Raji (cell line): ENCODE measurements around the gene TARP.

ENCODE experiments used
- POLR2A ChIP-seq: IDR thresholded peaks from 2 replicates; pipeline ENCODE4 v1.6.1; 2011; ENCODE audit warnings: low read depth, low read length, control low read depth; ENCODE audit not compliant: insufficient read depth

Gene TARP

GRCh38 chr7:38281266-38281665 lies 7.8 kb upstream of the TARP start:
- TF ChIP-seq POLR2A: no peak

- TF ChIP-seq POLR2A: no peak
These were observed 7.3 kb upstream of the TARP start for GRCh38 chr7:38280707-38281106.

GRCh38 chr7:38280000-38280399 lies 6.6 kb upstream of the TARP start:
- TF ChIP-seq POLR2A: no peak

GRCh38 chr7:38276096-38276877 lies 2.9 kb upstream of the TARP start:
- TF ChIP-seq POLR2A: no peak

- TF ChIP-seq POLR2A: no peak
These were observed 1.6 kb upstream of the TARP start for GRCh38 chr7:38274927-38275620.

GRCh38 chr7:38274486-38274885 lies 1.1 kb upstream of the TARP start:
- TF ChIP-seq POLR2A: no peak

- TF ChIP-seq POLR2A: no peak
These were observed 10.9 kb downstream of the TARP start for GRCh38 chr7:38262545-38262944.

- TF ChIP-seq POLR2A: no peak
These were observed 16.1 kb downstream of the TARP start for GRCh38 chr7:38257350-38257677.

- TF ChIP-seq POLR2A: no peak
These were observed 25.3 kb downstream of the TARP start for GRCh38 chr7:38248069-38248567.

GRCh38 chr7:38245409-38245977 lies 27.9 kb downstream of the TARP start:
- no peak for TF ChIP-seq POLR2A

GRCh38 chr7:38244516-38244915 lies 28.9 kb downstream of the TARP start:
- TF ChIP-seq POLR2A: no peak

GRCh38 chr7:38242814-38243213 lies 30.6 kb downstream of the TARP start:
- no peak for TF ChIP-seq POLR2A

- TF ChIP-seq POLR2A: no peak
These were observed 32.4 kb downstream of the TARP start for GRCh38 chr7:38241071-38241470.

GRCh38 chr7:38235606-38236005 lies 37.8 kb downstream of the TARP start:
- TF ChIP-seq POLR2A: no peak

- TF ChIP-seq POLR2A: no peak
These were observed 40.7 kb downstream of the TARP start for GRCh38 chr7:38232502-38233366.

- TF ChIP-seq POLR2A: no peak
These were observed 43.4 kb downstream of the TARP start for GRCh38 chr7:38229884-38230642.
